Suprapubic skin (tissue), 3 donors: Measurements from ENCODE around the gene ALLC.

ENCODE experiments used
- EP300 ChIP-seq: sonication (generic); formaldehyde crosslinking; IDR thresholded peaks from one replicate; pipeline ENCODE4 v1.6.1; 2017; ENCODE audit warnings: antibody characterized with exemption
- POLR2A ChIP-seq, 2 donors: fragments of 450-650 bp; IDR thresholded peaks; one replicate each; pipeline ENCODE4 v1.6.1; 2017; ENCODE audit warnings: antibody characterized with exemption in 2 of 2, mild to moderate bottlenecking in 2 of 2, moderate library complexity in 2 of 2
- TF ChIP-seq, protein P1 (sequence below), 2 donors: fragments of 200-600 bp in 1 of 2; fragments of 450-650 bp in 1 of 2; sonication (generic) in 1 of 2; IDR thresholded peaks; one replicate each; pipeline ENCODE4 v1.5.1; 2016 to 2019; ENCODE audit warnings: antibody characterized with exemption in 2 of 2, mild to moderate bottlenecking in 1 of 2, moderate library complexity in 1 of 2

DNA sequence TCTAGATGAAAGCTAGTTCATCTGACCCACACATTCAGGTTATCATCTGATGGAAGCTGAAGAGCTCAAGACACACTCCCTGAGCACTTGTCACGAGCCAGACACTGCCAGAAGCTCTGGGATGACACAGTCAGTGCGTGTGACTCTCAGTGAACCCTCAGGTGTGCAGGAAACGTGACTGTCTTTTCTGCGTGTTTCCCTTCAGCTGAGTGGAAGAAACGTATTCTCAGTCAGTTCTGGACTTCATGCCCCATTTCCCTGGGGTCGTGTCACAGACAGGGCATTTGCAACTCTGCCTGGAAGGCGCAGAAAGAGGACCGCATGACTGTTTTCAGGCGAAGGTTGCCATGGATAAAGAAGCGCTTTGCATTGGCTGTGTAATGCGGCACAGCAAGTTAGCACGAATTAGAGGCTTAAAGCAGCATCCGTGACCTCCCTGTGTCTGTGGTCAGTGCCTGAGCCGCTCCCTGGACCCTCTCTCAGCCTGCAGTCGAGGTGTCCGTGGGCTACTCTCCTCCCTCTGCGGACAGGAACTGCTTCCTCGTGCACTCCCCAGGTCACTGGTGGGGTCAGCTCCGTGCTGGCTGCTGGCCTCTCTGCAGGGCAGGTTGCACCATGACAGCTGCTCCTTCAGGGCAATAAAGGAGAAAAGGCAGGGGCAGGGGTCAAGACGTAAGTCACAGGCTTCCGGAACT, 3.3 kb upstream of the ALLC start:
- TF ChIP-seq, protein P1, sequence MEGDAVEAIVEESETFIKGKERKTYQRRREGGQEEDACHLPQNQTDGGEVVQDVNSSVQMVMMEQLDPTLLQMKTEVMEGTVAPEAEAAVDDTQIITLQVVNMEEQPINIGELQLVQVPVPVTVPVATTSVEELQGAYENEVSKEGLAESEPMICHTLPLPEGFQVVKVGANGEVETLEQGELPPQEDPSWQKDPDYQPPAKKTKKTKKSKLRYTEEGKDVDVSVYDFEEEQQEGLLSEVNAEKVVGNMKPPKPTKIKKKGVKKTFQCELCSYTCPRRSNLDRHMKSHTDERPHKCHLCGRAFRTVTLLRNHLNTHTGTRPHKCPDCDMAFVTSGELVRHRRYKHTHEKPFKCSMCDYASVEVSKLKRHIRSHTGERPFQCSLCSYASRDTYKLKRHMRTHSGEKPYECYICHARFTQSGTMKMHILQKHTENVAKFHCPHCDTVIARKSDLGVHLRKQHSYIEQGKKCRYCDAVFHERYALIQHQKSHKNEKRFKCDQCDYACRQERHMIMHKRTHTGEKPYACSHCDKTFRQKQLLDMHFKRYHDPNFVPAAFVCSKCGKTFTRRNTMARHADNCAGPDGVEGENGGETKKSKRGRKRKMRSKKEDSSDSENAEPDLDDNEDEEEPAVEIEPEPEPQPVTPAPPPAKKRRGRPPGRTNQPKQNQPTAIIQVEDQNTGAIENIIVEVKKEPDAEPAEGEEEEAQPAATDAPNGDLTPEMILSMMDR (IDR thresholded peaks at IDR 0.05) = no peak
- TF ChIP-seq POLR2A (IDR thresholded peaks at IDR 0.05) = no peak
- no peak for TF ChIP-seq EP300
